HG03571 (cell line): ENCODE measurements around the gene HBD.

Experiments used
- ATAC-seq: cut with Tn5 transposase; IDR thresholded peaks from one replicate; pipeline ENCODE4 v1.9.1; 2021; ENCODE audit not compliant: unreplicated experiment

Gene HBD

DNA sequence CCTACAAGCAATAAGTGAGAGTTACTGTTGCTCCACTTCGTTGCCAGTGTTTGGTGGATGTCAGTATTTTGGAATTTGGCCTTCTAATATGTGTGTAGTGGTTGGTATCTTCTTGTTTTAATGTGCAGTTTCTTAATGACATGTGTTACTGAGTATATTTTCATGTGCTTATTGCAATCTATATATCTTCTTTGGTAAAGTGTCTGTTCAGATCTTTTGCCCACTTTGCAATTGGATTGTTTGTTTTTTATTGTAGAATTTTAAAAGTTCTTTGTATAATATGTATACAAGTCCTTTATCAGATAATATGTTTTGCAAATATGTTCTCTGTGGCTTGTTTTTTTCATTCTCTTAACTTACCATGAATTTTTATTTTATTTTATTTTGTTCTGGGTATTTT, 41.5 kb downstream of the HBD start:
- ATAC-seq = no peak

DNA sequence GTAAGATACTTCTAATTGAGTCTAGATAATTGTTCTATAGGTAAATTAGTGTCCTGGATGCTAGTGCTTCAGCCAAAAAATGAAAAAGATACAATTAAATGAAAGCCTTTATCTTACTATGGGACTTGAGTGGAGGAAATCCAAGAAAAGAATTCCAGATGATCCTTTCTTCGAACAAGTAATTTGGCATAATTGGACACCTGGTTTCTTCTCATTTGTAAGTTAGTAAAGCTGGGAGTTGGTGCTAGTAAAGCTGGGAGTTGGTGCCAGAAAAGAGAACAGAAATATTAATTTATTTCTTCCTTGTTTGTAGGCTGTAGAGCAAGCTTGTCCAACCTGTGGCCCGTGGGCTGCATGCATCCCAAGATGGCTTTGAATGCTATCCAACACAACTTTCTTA, 46.1 kb downstream of the HBD start:
- no peak for ATAC-seq
